OCI-LY3 (cell line): ENCODE results near the gene POU2F2.

Experiments
- H2AFZ ChIP-seq: fragments of 200-600, 300-600 bp; shearing (Covaris generic); 2 replicates; pipeline ENCODE4 v1.6.0; 2014; ENCODE audit warnings: antibody characterized with exemption, low read depth, low read length
- H3K27ac ChIP-seq: fragments of 200-600, 300-600 bp; sonication (generic); 2 replicates; pipeline ENCODE4 v1.5.1; 2014; ENCODE audit warnings: mild to moderate bottlenecking, low read length, moderate library complexity, mixed read lengths
- H3K27me3 ChIP-seq: fragments of 200-600, 300-600 bp; sonication (generic); 2 replicates; pipeline ENCODE4 v1.6.1; 2014; ENCODE audit warnings: low read depth, low read length, mixed read lengths
- H3K36me3 ChIP-seq: fragments of 200-600, 300-600 bp; sonication (generic); replicated peaks from 2 replicates; pipeline ENCODE3; 2014; ENCODE audit warnings: low read depth, low read length, mixed read lengths
- H3K4me1 ChIP-seq: fragments of 300-600, 200-600 bp; sonication (generic); 2 replicates; pipeline ENCODE4 v1.6.1; 2014; ENCODE audit warnings: low read length, mixed read lengths
- H3K4me2 ChIP-seq: fragments of 200-600, 300-600 bp; sonication (generic); 2 replicates; pipeline ENCODE4 v1.6.1; 2014; ENCODE audit warnings: low read length, mixed read lengths
- H3K4me3 ChIP-seq: fragments of 300-600, 200-600 bp; sonication (generic); 2 replicates; pipeline ENCODE4 v1.5.1; 2014; ENCODE audit warnings: antibody characterized with exemption, mild to moderate bottlenecking, low read length, moderate library complexity
- H3K79me2 ChIP-seq: fragments of 300-600, 200-600 bp; shearing (Covaris generic); 2 replicates; pipeline ENCODE4 v1.6.1; 2014; ENCODE audit warnings: mild to moderate bottlenecking, low read length, mixed read lengths
- H3K9ac ChIP-seq: fragments of 300-600, 200-600 bp; shearing (Covaris generic); 2 replicates; pipeline ENCODE4 v1.6.0; 2014; ENCODE audit warnings: mild to moderate bottlenecking, low read length, moderate library complexity
- H3K9me3 ChIP-seq: fragments of 200-600, 300-600 bp; shearing (Covaris generic); 2 replicates; pipeline ENCODE4 v1.6.1; 2014; ENCODE audit warnings: low read length, mixed read lengths; ENCODE audit not compliant: insufficient read depth
- H4K20me1 ChIP-seq: fragments of 200-600, 300-600 bp; sonication (generic); 2 replicates; pipeline ENCODE4 v1.6.1; 2016; ENCODE audit warnings: low read length, mixed read lengths; ENCODE audit not compliant: insufficient read depth
- CTCF ChIP-seq: fragments of 200-600, 300-600 bp; sonication (generic); IDR thresholded peaks from 2 replicates; pipeline ENCODE4 v1.5.1; 2014; ENCODE audit warnings: antibody characterized with exemption, low read length, low read depth
- EZH2phosphoT487 ChIP-seq: fragments of 200-600 bp; shearing (Covaris generic); IDR thresholded peaks from 2 replicates; pipeline ENCODE4 v1.6.1; 2018; ENCODE audit warnings: antibody characterized with exemption, mixed run types, low read depth

The POU2F2 gene

DNA sequence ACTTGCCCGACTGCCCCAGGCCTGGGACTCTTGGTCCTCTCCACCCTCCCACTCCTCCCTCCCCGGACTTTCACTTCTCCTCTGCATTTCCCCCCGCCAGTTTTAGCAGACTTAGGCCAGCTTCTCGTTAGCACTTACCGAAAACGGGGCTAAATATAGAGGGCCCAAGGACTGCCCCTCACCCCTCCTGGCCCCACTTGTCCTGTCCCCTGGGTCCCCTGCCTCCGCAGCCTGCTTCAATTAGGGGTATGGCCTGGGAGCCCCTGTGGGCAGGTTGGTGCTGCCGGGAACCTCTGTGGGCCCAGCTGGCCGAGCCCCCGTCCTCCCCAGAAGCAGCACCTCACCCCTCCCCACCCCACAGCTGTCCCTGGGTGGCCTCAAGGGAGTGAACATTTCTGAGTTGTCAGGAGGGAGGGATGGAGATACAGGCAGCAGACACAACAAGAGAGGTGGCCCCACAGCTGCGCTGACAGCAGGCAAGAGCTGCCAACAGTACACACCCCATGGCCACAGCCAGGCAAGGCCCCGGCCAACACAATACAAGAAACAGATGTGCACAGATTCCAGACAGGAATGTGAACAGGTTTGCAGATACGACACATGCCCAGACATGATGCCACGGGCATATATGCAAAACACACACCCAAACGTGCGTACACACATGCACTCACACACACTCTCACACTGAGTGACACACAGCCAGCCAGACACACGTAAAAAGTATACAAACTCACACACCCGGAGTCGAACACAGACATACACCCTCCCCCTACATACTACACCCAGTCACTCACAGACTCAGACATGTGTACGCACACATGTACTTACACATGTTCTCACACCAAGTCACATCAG lies 2.6 kb downstream of the POU2F2 start:
- Histone ChIP-seq H3K4me1 (peaks cover 56% of the 10 kb centered on the region), H3K27ac (peak overlapping the region; percentile 98), H3K36me3 (peaks cover 54% of the 10 kb centered on the region)

GRCh38 chr19:42126574-42126973 lies 5.7 kb downstream of the POU2F2 start:
- Histone ChIP-seq H3K9ac (peak overlapping the region; percentile 21; the same call in 1 of the 2 replicates), H3K79me2 (peaks cover 98% of the 10 kb centered on the region), H3K4me1 (peaks cover 77% of the 10 kb centered on the region), H3K4me3 (no peak overlapping the region), H3K4me2 (peak overlapping the region; percentile 45), H4K20me1 (peaks cover 4% of the 10 kb centered on the region; the same call in 1 of the 2 replicates), H3K36me3 (peaks cover 69% of the 10 kb centered on the region), H3K27ac (peak overlapping the region; percentile 98), H3K9me3 (peaks cover 8% of the 10 kb centered on the region; the same call in 1 of the 2 replicates), H2AFZ (no peak overlapping the region), H3K27me3 (no peaks in the 10 kb centered on the region)
- TF ChIP-seq CTCF (no peak), EZH2phosphoT487 (no peak)

More for the DNA sequence above, 2.6 kb downstream of the POU2F2 start:
- H3K79me2 ChIP-seq = peaks cover 83% of the 10 kb centered on the region
- H3K4me2 ChIP-seq = peak overlapping the region; percentile 100
- H3K9me3 ChIP-seq = peaks cover 4% of the 10 kb centered on the region; the same call in 1 of the 2 replicates
- H3K4me3 ChIP-seq = peak overlapping the region; percentile 94
- H4K20me1 ChIP-seq = peaks cover 4% of the 10 kb centered on the region; the same call in 1 of the 2 replicates
- TF ChIP-seq EZH2phosphoT487 = no peak
- TF ChIP-seq CTCF = no peak
- no peak overlapping the region for H2AFZ ChIP-seq
- H3K27me3 ChIP-seq = no peaks in the 10 kb centered on the region
- H3K9ac ChIP-seq = peak overlapping the region; percentile 100

DNA sequence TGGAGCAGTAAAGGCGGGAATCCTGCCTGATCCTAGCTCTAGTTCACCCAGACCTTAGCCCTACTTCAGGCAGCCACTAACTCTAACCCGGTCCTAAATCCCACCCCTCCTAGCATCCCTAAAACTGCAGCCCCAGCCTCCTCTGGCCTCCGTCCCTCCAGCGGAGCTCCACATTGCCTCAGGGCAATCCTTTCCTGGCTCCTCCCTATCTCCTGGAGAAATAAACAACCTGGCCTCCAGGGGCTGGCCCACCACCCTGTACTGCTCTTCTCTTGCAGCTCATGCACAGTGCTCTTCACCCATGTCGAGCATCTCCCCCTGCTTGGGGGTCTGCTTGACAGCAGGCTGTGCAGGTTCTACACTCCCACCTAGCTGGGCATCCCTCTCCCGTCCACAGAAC lies 6.7 kb downstream of the POU2F2 start:
- H3K27me3 ChIP-seq = no peaks in the 10 kb centered on the region
- peaks cover 4% of the 10 kb centered on the region; the same call in 1 of the 2 replicates for H4K20me1 ChIP-seq
- peaks cover 73% of the 10 kb centered on the region for H3K36me3 ChIP-seq
- peaks cover 8% of the 10 kb centered on the region; the same call in 1 of the 2 replicates for H3K9me3 ChIP-seq
- no peak overlapping the region for H3K4me2 ChIP-seq
- TF ChIP-seq CTCF (no peak), EZH2phosphoT487 (no peak)
- H3K4me1 ChIP-seq = peaks cover 87% of the 10 kb centered on the region
- H3K79me2 ChIP-seq = peaks cover 98% of the 10 kb centered on the region
- H3K4me3 ChIP-seq = no peak overlapping the region
- no peak overlapping the region for H2AFZ ChIP-seq
- no peak overlapping the region for H3K9ac ChIP-seq
- H3K27ac ChIP-seq = peak overlapping the region; percentile 98; the same call in 1 of the 2 replicates

GRCh38 chr19:42124386-42124901 lies 7.8 kb downstream of the POU2F2 start:
- H2AFZ ChIP-seq = no peak overlapping the region
- H3K4me3 ChIP-seq = no peak overlapping the region
- no peaks in the 10 kb centered on the region for H3K27me3 ChIP-seq
- TF ChIP-seq EZH2phosphoT487 = no peak
- TF ChIP-seq CTCF = no peak
- peaks cover 4% of the 10 kb centered on the region; the same call in 1 of the 2 replicates for H4K20me1 ChIP-seq
- H3K79me2 ChIP-seq = peaks cover 98% of the 10 kb centered on the region
- H3K36me3 ChIP-seq = peaks cover 73% of the 10 kb centered on the region
- peaks cover 8% of the 10 kb centered on the region; the same call in 1 of the 2 replicates for H3K9me3 ChIP-seq
- H3K4me1 ChIP-seq = peaks cover 88% of the 10 kb centered on the region
- no peak overlapping the region for H3K9ac ChIP-seq
- no peak overlapping the region for H3K4me2 ChIP-seq
- peak overlapping the region; percentile 96 for H3K27ac ChIP-seq
